Activated gamma-delta T cell treated with anti-CD3 and anti-CD28 coated beads, Interleukin-2, amount 50 U/mL, for 16 hours (primary cell): Measurements from ENCODE around the gene DMTF1.

Experiments used
- DNase-seq: peaks from one replicate; pipeline ENCODE4 v3.0.0-alpha.2; 2020; ENCODE audit warnings: low read depth

Gene DMTF1

DNA sequence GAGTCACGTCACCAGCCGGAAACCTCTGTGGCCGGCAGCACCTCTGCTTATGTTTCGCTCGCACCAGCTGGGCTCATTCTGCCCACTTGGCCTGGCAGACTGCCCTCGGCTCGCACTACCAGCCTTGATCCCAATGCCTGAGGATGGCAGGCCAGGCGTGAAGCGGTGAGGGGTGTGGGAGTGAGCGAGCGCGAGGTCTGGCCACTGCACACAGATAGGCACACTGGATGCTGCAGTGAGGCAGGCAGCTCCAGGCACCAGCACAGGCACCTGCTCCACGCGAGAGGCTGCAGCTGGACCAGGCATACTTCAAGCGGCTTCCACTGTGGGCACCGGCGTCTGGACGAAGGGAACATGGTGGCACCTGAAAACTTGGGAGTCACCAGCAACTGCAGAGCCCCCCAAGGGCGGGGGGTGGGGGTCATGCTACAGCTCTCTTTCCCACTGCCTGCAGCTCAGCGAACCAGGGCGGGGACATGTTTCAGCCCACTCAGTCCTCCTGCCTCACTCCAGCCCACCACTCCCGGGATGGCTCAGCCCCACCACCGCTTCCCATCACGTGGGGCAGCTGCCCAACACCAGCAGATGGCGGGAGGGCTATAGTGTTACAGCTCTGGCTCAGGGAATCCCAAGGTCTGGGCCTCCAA lies 5.4 kb upstream of the DMTF1 start:
- DNase-seq, result no peak

DNA sequence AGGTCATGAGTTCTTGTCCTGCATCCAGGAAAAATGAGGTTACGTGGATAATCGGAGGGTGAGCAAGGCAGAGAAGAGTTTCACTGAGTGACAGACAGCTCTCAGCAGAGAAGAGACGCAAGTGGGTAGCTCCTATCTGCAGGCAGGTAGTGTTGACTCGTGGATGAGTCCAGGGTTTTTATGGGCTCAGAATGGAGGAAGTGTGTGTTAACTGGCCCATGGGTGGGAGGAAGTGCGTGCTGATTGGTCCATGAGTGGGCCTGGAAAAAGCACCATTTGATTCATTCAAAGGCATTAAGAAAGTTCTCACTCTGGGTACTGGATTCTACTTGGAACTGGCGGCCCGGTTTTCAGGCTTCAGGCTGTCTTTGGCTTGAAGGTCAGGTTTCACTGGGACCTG lies 4.8 kb upstream of the DMTF1 start:
- no peak for DNase-seq

DNA sequence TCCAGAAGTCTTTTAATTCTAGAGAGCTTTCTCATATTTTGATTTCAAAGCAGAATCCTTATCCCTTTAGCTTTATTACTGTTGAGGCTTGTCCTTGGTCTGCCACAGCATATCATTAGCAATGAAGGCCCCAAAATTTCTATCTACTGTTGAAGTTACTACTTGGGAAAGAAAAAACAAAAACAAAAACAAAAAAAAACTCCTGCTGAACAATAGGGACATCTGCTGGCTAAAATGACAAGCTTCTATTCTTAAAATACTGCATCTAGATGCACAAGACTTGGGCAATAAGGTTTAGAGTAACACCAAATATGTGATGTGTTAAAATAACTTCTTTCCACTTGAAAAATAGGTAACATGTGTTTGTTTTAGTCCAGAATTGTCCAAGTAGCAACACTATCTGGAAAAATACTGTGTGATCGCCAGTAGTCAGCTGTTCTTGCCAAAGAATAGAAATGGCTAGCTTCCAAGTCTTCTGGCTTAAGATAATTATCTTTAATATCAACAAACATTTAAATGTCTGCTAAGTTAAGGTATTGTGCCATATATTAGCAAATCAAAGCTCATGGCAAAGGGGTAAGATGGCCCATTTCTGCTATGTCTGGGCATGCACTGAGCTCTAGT lies 3.8 kb upstream of the DMTF1 start:
- no peak for DNase-seq

DNA sequence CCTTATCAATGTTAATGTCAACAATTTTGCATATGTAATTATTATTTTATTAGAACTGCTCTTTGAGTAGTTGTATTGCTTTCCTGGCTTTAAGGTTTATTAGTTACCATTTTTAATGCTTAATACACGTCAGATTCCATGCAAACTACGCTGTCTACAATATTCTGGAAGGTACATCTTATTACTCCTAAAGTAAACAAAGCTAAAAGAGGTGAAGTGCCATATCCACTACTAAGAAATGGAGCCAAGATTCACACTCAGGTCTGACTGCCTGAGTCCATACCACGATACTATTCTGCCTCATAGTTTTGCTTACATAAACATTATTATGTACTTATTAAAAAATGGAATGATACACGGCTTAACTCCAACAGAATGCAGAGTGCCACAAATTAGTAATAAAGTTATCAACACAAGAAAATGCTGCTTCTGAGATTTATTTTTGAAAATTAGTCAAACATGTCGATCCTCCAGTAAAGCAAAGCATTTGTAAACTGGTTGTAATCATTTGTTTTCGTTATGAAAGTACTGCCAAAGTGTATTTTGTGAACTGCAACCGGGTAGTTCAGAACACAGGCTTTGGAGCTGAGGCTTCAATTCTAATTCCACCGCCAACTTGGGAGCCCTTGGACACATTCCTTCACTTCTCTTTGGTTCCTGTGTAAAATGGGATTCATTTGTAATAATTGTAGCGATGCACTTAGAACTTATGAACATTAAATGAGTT lies 1.1 kb upstream of the DMTF1 start:
- DNase-seq, result no peak

DNA sequence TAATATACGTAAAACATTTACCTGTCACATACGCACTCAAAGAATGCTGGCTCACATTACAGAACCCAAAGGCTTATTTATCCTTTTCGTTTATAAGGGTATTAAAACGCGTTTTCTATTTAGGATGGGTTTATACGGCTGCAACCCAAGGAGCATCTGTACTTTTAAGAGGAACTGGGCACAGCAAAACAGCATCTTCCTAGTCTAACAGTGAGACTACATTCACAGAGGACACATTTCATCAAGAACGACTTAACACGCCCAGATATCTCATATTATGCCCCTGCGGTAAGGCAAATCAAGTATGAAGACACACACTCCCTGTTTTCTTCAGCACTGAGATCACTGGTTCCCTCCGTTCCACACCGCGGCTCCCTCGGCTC lies 533 bp upstream of the DMTF1 start:
- DNase-seq, result no peak

DNA sequence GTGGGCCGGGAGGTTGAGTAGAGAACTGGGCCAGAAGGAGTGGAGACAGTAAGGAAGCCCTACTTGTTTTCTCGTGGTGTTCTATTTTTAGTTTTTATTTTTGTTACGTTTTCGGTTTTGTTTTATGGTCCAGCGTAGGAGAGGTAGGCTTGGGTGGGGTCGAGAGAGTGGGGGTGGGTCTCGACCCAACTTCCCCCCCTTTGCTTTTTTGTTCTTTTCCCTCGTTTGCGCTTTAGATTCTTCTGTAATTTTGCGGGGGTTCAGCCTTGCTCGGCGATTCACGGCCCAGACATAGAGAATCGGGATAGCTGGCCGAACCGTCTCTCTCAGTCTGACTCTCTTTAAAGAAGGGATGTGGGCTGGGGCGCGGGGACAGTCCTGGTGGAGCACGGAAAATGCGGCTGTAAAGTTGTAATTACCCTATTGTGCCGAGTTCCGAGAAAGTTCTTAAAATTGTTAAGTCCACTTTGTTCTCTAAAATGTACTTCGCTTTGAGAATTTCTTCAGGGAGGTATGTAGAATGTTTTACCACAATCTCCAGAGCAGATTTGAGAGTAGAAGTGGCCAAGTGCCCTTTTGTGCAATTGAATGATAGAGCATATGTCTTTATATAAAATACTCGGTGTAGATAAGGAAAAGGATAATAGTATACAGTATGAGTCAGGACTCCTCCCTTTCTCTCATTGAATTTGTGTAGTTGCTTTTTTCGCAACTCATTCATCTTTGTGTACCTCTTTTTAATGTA lies 816 bp downstream of the DMTF1 start:
- DNase-seq, result peak; percentile 14

DNA sequence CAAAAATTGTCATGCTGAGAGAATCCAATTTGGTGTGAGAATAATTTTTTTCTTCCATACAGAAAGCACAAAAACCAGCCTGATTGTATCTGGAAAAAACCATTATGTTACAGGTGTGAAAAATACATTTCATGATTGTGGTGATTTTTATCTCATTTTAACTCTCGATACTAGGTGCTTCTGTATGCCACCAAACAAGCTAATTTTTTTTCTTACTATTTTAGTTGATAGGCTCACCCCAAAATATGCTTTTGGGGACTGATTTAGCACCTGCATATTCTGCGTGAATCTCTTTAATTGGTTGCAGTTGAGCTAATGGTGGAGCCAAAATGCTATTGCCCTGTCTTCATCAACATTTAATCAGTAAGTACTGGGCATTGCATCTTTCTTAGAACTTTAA lies 1.9 kb downstream of the DMTF1 start:
- no peak for DNase-seq

DNA sequence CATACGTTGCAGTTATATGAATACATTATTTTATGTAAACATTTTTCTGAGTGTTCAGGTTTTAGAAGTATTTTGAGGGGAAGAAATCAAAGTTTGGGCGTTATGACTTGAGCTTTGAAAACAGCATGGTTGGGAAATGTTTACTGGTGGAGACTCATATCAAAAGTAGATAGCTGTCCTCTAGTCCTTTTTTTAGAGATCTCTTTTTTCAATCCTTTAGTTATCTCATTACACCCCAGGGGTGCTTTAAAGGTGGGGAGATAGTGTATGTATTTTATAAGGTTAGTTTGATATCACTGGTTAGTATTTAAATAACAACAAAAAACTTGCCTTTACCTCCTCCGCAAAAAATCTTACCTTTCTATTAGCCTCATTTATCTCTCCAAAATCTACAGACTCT lies 2.3 kb downstream of the DMTF1 start:
- DNase-seq, result no peak

DNA sequence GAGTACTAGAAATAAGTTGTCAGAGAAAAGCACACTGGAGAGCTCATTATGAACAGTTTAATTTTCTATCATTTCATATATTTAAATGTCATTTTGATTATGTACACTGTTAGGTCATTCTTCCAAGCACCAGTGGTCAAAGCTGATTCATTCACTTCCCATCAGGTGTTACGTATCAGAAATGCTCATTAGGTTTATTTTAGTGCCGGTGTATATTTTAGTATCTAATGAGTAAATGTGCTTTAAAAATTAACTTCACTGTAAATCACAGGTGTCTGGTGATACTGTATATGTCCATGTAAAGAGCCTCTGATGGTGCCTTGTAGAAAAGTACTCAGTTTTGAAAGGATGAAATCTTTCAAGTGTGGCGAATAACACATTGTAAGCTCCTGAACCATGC lies 3.5 kb downstream of the DMTF1 start:
- DNase-seq, result no peak

DNA sequence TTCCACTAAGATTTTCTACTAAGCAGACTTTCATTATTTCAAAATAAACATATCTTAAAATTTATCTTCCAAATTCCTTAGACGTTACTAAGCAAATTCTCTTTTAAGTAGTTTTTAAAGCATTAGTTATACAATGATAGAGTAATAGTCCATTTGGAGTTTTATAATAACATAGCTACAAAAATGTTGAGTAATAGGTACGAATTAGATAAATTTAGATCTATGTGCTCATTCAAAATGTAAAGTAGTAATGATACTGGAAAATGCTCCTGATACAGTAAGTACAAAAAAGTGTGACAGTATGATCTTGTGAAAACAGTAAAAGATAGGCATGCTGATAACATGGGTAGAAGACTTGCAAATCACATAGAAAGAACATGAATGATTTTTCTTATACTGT lies 4.5 kb downstream of the DMTF1 start:
- no peak for DNase-seq

DNA sequence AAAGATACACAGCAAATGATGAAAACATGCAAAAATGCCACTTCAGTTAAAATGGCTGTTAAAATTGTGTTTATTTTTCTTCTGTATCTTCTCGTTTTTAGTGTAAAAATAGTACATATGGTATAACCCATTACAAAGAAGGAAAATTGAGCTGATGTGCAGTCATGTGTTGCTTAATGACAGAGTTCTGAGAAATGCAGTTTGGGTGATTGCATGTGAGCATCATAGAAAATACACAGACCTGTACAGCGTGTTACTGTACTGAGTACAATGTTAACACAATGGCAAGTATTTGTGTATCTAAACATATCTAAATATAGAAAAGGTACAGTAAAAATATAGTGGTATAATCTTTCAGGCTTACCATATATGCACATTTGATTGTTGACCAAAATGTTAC lies 7.3 kb downstream of the DMTF1 start:
- no peak for DNase-seq

DNA sequence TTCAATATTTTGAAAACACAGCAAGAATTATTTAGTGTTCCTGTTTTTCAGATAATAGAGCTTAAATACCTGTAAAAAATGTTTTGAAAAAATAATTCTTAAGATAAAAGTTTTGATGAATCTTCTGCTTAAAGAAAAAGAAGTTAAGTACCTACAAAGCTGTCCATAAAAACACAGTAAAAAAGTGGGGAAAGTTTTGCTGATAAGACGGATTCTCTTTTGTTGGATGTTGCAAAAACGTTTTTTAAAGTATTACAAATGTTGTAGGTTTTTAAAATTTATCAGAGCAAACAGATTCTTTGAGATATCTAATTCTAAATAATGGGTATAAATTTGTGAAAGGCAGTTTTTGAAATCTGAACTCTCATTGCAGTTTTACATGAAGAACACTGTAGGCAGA lies 12.2 kb downstream of the DMTF1 start:
- no peak for DNase-seq

DNA sequence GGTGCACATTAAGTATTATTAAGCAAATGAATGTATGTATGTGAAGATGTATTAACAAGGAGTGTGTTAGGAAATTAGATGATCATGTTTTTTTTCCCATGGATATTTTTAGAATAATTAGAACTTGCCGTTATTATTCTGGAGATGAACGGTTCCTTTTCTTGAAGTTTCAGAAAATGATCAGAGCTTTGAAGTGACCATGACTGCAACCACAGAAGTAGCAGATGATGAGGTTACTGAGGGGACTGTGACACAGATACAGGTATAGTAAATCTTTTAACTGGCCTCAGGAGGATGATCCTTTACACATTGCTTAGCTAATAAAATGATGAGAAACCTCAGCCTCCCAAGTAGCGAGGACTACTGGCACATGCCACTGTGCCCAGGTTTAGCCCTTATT lies 18.6 kb downstream of the DMTF1 start:
- no peak for DNase-seq

DNA sequence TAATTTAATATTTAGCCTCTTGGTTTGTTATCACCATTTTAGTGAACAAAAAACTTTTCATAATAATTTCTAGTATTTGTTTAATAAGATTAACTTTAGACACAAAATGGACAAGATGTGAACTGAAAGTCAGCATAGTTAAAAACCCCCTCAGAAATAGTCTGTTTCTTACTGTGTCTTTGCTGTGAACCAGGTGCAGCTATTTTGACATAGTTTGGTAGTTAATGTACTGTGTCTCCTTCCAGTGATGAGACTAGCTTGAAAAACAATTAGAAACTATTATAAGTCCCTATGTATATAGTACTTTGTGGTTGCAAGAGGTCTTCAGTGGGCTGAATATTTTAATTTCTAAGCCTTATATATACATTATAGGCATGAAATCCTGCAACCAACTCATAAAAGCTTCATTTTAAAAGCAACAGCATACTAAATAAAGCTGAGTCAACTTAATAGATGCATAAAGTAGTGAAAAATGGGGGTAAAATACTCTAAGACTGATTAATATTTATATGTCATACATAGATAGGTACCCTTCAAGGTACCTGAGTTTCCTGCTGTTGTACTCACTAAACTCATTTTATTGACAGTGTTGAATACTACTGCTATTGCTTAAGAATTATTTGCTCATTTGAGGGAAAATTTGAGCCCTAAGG lies 19.2 kb downstream of the DMTF1 start:
- no peak for DNase-seq

DNA sequence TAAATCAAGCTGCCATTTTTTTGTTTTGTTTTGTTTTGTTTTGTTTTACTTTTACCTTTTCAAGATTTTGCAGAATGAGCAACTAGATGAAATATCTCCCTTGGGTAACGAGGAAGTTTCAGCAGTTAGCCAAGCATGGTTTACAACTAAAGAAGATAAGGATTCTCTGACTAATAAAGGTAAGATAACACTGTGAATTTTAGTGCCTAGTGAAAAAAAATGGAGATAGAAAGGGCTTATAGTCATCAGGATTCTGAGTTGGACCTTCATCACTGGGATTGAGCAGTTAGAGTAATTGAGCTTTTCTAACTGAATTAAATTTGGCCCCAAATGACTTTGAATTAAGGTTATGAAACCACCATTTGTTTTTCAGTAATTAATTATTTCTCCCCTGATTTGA lies 21.2 kb downstream of the DMTF1 start:
- DNase-seq, result no peak

DNA sequence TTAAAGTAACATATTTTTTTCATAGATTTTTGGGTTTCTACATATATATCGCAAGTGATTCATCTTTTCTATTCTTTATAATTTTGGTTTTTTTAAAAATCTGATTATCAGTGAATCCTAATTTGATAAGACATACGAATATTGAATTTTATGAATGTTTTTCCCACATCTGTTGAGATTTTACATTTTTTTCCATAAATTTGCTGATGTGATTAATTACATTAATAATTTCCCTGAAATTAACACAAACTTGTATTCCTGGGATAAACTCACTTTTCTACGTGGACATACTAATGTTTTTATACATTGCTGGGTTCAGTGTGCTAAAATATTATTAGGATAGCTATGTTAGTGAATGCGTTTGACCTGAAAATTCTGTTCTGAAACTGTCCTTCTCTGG lies 26.1 kb downstream of the DMTF1 start:
- no peak for DNase-seq

DNA sequence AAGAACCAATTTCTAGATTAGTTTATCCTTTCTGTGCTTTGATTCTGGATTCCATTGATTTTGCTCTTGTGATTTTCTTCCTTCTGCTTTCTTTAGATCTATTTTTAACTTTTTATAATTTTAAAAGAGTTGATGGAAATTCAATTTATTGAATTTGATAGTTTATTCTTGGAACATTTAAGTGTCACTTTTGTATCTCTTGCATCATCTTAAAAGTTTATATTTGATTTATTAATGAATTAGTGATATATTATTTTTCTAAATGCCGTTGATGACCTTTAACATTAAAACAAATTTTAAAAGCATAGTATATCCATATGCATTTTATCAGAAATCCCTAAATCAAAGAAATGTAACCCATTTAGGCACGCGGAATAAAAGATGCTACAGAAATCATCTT lies 26.9 kb downstream of the DMTF1 start:
- no peak for DNase-seq

DNA sequence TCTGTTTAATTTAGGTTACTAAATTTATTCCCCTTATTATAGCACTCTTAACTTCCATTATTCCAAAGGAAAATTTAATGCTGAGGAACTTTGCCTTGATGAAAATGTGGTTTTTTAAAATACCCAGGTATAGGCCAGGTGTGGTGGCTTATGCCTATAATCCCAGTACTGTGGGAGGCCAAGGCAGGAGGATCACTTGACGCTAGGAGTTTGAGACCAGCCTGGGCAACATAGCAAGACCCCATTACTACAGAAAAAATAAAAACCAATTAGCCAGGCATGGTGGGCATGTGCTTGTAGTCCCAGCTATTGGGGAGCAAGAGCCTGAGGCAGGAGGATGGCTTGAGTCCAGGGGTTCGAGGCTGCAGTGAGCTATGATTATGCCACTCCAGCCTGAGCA lies 34.9 kb downstream of the DMTF1 start:
- DNase-seq, result no peak

DNA sequence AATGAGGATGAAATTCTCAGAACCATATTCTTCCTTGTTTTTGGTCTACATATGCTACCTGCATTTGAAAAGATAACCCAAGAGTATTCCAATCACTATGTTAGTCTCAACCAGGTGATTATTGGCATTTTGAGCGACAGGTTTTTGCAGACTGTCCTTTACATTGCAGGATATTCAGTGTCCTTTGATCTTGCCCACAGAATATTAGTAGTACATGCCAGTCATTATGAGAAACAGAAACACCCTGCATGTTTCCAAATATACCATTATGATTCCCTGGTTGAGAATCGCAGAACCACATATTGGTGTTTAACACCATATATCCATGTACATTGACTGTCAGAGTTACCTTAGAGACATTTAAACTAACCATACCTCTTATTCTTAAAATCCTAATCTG lies 36.7 kb downstream of the DMTF1 start:
- DNase-seq, result no peak

DNA sequence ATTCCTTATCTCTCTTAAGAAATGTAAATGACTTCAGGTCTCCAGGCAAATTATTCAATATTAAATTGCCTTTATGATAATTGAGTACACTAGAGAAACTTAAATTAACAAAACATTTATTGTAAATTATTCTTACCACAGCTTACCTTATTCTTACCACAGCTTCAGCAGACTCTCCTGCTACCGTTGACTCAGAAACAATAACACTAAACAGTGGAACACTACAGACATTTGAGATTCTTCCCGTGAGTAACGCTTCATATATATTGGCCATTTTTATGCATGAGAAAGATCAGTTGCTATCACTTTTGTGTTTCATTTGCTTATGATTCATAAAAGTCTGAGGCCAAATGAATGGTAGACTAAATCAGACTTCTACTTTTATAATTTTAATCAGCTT lies 38.5 kb downstream of the DMTF1 start:
- DNase-seq, result no peak

DNA sequence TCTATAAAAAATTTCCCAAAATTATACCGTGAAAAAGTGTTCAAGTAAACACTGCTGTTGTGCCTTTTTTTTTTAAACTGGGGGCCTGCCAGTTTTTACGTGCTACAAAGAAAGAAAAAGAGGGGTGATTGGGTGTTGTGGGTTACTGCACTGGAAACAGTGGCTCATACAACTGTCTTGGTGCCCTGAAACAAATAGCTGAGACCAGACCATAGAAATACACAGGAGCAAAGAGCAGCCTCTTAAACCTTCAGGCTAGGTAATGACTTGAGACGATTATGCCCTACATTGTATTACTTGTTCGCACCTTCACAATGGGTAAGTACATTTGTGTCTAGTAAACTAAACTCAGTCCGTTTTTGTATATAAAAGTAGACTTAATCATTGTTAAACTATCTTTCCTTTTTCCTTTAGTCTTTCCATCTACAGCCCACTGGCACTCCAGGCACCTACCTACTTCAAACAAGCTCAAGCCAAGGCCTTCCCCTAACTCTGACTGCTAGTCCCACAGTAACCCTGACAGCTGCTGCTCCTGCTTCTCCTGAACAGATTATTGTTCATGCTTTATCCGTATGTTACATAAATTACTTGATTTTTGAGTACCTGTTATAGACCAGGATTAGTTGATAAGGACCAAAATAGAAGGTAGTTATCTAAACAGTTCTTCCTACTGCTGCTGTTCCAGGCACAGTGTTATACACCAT lies 40.7 kb downstream of the DMTF1 start:
- no peak for DNase-seq

DNA sequence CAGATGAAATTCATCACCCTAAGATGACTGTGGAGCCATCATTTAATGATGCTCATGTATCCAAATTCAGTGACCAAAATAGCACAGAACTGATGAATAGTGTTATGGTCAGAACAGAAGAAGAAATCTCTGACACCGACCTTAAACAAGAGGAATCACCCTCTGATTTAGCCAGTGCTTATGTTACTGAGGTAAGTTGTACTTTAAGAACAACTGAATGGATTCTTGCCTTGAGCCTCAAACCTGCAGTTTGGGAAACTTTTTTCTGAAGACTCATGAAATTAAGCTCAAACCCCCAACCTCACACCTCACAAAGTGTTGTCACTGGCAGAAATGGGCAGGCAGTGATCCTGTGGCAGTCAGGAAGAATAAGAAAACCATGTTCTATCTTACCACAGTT lies 41.7 kb downstream of the DMTF1 start:
- DNase-seq, result no peak
